ENCODE data around the gene ECM1.

The ECM1 gene

GRCh38 chr1:150529017-150529416 is 21.1 kb downstream of the ECM1 start:
- Histone ChIP-seq H3K36me3 (ENCODE audit: control insufficient read depth in 1 of 2, insufficient read depth in 2 of 2, low read depth in 1 of 2, low read length in 2 of 2) (no peaks in the 10 kb centered on the region), H3K4me2 (ENCODE audit: low read length, poor library complexity, severe bottlenecking) (no peak overlapping the region), H3K4me3 (ENCODE audit: insufficient read depth in 1 of 2, low read depth in 1 of 2, low read length in 2 of 2) (peak overlapping the region in 1 of 2 experiments; percentile 53), H2BK15ac (ENCODE audit: low read depth, poor library complexity, severe bottlenecking) (no peak overlapping the region), H3K27ac (ENCODE audit: low read length, poor library complexity, severe bottlenecking) (peak overlapping the region; percentile 9), H3K4me1 (ENCODE audit: control insufficient read depth, insufficient read depth, low read depth, low read length) (peaks cover 1% of the 10 kb centered on the region), H2AK5ac (ENCODE audit: low read length, severe bottlenecking) (no peak overlapping the region), H2BK12ac (ENCODE audit: low read length in 2 of 2) (no peak overlapping the region), H4K8ac (ENCODE audit: low read length) (no peak overlapping the region), H3K9me3 (ENCODE audit: control insufficient read depth, low read length) (no peaks in the 10 kb centered on the region), H3K4ac (ENCODE audit: low read depth in 1 of 2, low read length in 2 of 2) (no peak overlapping the region), H3K23ac (ENCODE audit: low read length in 2 of 2) (no peak overlapping the region), H2BK120ac (ENCODE audit: low read depth, low read length) (no peak overlapping the region), H2AFZ (ENCODE audit: low read depth, low read length) (no peak overlapping the region), H2BK5ac (ENCODE audit: low read depth, low read length, poor library complexity, severe bottlenecking) (no peak overlapping the region), H3K18ac (ENCODE audit: low read depth in 1 of 2, low read length in 2 of 2) (no peak overlapping the region), H3K27me3 (ENCODE audit: control insufficient read depth in 1 of 2, insufficient read depth in 1 of 2, low read length in 2 of 2) (no peaks in the 10 kb centered on the region), H3K14ac (ENCODE audit: low read length in 2 of 2) (no peak overlapping the region), H3K9ac (ENCODE audit: low read length) (peak overlapping the region; percentile 73), H3K79me1 (replicated peaks; ENCODE audit: low read length, poor library complexity, severe bottlenecking) (no peaks in the 10 kb centered on the region), H4K91ac (ENCODE audit: low read length) (no peak overlapping the region)
- 55% methylated on average over 4 of the region's 4 CpGs for WGBS
- peak; percentile 51 for DNase-seq

GRCh38 chr1:150530491-150531159 is 22.7 kb downstream of the ECM1 start:
- no peak overlapping the region for H2AFZ ChIP-seq (ENCODE audit: low read depth, low read length)
- H3K27ac ChIP-seq (ENCODE audit: low read length, poor library complexity, severe bottlenecking) = no peak overlapping the region
- no peak overlapping the region for H2BK15ac ChIP-seq (ENCODE audit: low read depth, poor library complexity, severe bottlenecking)
- H4K8ac ChIP-seq (ENCODE audit: low read length) = no peak overlapping the region
- peaks cover 3% of the 10 kb centered on the region for H3K4me1 ChIP-seq (ENCODE audit: control insufficient read depth, insufficient read depth, low read depth, low read length)
- H2BK12ac ChIP-seq (ENCODE audit: low read length in 2 of 2) = no peak overlapping the region
- no peak overlapping the region for H3K18ac ChIP-seq (ENCODE audit: low read depth in 1 of 2, low read length in 2 of 2)
- H2BK5ac ChIP-seq (ENCODE audit: low read depth, low read length, poor library complexity, severe bottlenecking) = no peak overlapping the region
- no peaks in the 10 kb centered on the region for H3K79me1 ChIP-seq (replicated peaks; ENCODE audit: low read length, poor library complexity, severe bottlenecking)
- no peak overlapping the region for H3K23ac ChIP-seq (ENCODE audit: low read length in 2 of 2)
- no peak overlapping the region for H2BK120ac ChIP-seq (ENCODE audit: low read depth, low read length)
- H3K4me2 ChIP-seq (ENCODE audit: low read length, poor library complexity, severe bottlenecking) = no peak overlapping the region
- no peaks in the 10 kb centered on the region for H3K9me3 ChIP-seq (ENCODE audit: control insufficient read depth, low read length)
- H2AK5ac ChIP-seq (ENCODE audit: low read length, severe bottlenecking) = no peak overlapping the region
- H3K36me3 ChIP-seq (ENCODE audit: control insufficient read depth in 1 of 2, insufficient read depth in 2 of 2, low read depth in 1 of 2, low read length in 2 of 2) = no peaks in the 10 kb centered on the region
- H3K9ac ChIP-seq (ENCODE audit: low read length) = no peak overlapping the region
- no peak overlapping the region for H3K4ac ChIP-seq (ENCODE audit: low read depth in 1 of 2, low read length in 2 of 2)
- WGBS = 95% methylated on average over 14 of the region's 14 CpGs
- H4K91ac ChIP-seq (ENCODE audit: low read length) = no peak overlapping the region
- DNase-seq = no peak
- H3K4me3 ChIP-seq (ENCODE audit: insufficient read depth in 1 of 2, low read depth in 1 of 2, low read length in 2 of 2) = no peak overlapping the region
- H3K27me3 ChIP-seq (ENCODE audit: control insufficient read depth in 1 of 2, insufficient read depth in 1 of 2, low read length in 2 of 2) = no peaks in the 10 kb centered on the region
- no peak overlapping the region for H3K14ac ChIP-seq (ENCODE audit: low read length in 2 of 2)

DNA sequence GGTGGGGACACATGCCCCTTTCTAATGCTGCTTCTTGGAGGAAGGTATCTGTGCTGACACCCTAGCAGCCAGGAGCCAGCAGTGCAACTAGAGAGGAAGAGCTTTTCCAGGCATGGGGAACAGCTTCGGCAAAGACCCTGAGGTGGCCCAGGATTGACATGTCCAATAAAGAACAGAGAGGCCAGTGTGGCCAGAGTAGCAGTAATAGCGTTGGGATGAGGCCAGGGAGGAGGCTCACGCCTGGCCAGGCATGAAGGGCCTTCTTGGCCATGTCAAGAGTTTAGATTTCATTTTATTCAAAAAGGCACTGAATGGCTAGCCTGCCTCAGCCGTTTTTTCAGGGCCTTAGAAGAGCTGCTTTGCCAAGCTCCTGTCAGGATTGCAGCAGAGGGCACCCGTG is 25.0 kb downstream of the ECM1 start:
- no peak overlapping the region for H2BK120ac ChIP-seq (ENCODE audit: low read depth, low read length)
- no peak overlapping the region for H3K23ac ChIP-seq (ENCODE audit: low read length in 2 of 2)
- peak overlapping the region; percentile 86 for H3K9ac ChIP-seq (ENCODE audit: low read length)
- no peak overlapping the region for H2AK5ac ChIP-seq (ENCODE audit: low read length, severe bottlenecking)
- no peaks in the 10 kb centered on the region for H3K36me3 ChIP-seq (ENCODE audit: control insufficient read depth in 1 of 2, insufficient read depth in 2 of 2, low read depth in 1 of 2, low read length in 2 of 2)
- no peak overlapping the region for H3K14ac ChIP-seq (ENCODE audit: low read length in 2 of 2)
- no peak overlapping the region for H3K18ac ChIP-seq (ENCODE audit: low read depth in 1 of 2, low read length in 2 of 2)
- no peak overlapping the region for H3K4me2 ChIP-seq (ENCODE audit: low read length, poor library complexity, severe bottlenecking)
- no peak overlapping the region for H2AFZ ChIP-seq (ENCODE audit: low read depth, low read length)
- DNase-seq = no peak
- 56% methylated on average over 5 of the region's 5 CpGs for WGBS
- no peaks in the 10 kb centered on the region for H3K27me3 ChIP-seq (ENCODE audit: control insufficient read depth in 1 of 2, insufficient read depth in 1 of 2, low read length in 2 of 2)
- no peak overlapping the region for H4K8ac ChIP-seq (ENCODE audit: low read length)
- no peak overlapping the region for H3K4me3 ChIP-seq (ENCODE audit: insufficient read depth in 1 of 2, low read depth in 1 of 2, low read length in 2 of 2)
- no peak overlapping the region for H3K4ac ChIP-seq (ENCODE audit: low read depth in 1 of 2, low read length in 2 of 2)
- no peaks in the 10 kb centered on the region for H3K9me3 ChIP-seq (ENCODE audit: control insufficient read depth, low read length)
- no peak overlapping the region for H4K91ac ChIP-seq (ENCODE audit: low read length)
- no peak overlapping the region for H3K27ac ChIP-seq (ENCODE audit: low read length, poor library complexity, severe bottlenecking)
- H3K79me1 ChIP-seq (replicated peaks; ENCODE audit: low read length, poor library complexity, severe bottlenecking) = no peaks in the 10 kb centered on the region
- peak overlapping the region in 1 of 2 experiments; percentile 35 for H2BK12ac ChIP-seq (ENCODE audit: low read length in 2 of 2)
- H3K4me1 ChIP-seq (ENCODE audit: control insufficient read depth, insufficient read depth, low read depth, low read length) = peaks cover 13% of the 10 kb centered on the region
- no peak overlapping the region for H2BK5ac ChIP-seq (ENCODE audit: low read depth, low read length, poor library complexity, severe bottlenecking)
- H2BK15ac ChIP-seq (ENCODE audit: low read depth, poor library complexity, severe bottlenecking) = no peak overlapping the region

DNA sequence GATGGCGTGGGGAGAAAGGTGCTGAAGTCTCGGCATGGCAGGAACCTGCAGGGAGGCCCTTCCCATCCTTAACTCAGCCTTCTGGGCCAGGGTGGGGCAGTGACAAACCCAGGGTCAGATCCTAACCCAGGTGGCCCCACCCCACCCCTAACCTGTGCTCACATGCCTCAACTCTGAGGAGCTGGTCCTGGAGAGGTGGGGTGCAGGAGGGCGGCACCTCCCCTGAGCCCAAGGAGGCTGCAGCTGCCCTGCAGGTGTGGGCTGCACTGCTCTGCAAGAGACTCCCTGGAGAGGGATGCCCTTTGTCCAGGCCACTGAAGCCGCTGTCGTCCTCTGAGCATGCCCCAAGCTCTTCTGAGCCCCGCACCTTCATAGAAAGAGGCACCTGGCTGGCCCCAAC is 26.1 kb downstream of the ECM1 start:
- no peak overlapping the region for H3K27ac ChIP-seq (ENCODE audit: low read length, poor library complexity, severe bottlenecking)
- H3K79me1 ChIP-seq (replicated peaks; ENCODE audit: low read length, poor library complexity, severe bottlenecking) = no peaks in the 10 kb centered on the region
- no peak overlapping the region for H2AFZ ChIP-seq (ENCODE audit: low read depth, low read length)
- no peak overlapping the region for H2BK5ac ChIP-seq (ENCODE audit: low read depth, low read length, poor library complexity, severe bottlenecking)
- no peak overlapping the region for H2BK15ac ChIP-seq (ENCODE audit: low read depth, poor library complexity, severe bottlenecking)
- H3K9ac ChIP-seq (ENCODE audit: low read length) = no peak overlapping the region
- no peaks in the 10 kb centered on the region for H3K9me3 ChIP-seq (ENCODE audit: control insufficient read depth, low read length)
- no peak overlapping the region for H4K91ac ChIP-seq (ENCODE audit: low read length)
- 98% methylated on average over 5 of the region's 6 CpGs for WGBS
- H3K27me3 ChIP-seq (ENCODE audit: control insufficient read depth in 1 of 2, insufficient read depth in 1 of 2, low read length in 2 of 2) = no peaks in the 10 kb centered on the region
- H3K4me2 ChIP-seq (ENCODE audit: low read length, poor library complexity, severe bottlenecking) = no peak overlapping the region
- H3K4me1 ChIP-seq (ENCODE audit: control insufficient read depth, insufficient read depth, low read depth, low read length) = peaks cover 15% of the 10 kb centered on the region
- no peak overlapping the region for H2BK120ac ChIP-seq (ENCODE audit: low read depth, low read length)
- no peak overlapping the region for H3K14ac ChIP-seq (ENCODE audit: low read length in 2 of 2)
- no peak overlapping the region for H3K4me3 ChIP-seq (ENCODE audit: insufficient read depth in 1 of 2, low read depth in 1 of 2, low read length in 2 of 2)
- no peak overlapping the region for H2AK5ac ChIP-seq (ENCODE audit: low read length, severe bottlenecking)
- H2BK12ac ChIP-seq (ENCODE audit: low read length in 2 of 2) = no peak overlapping the region
- H4K8ac ChIP-seq (ENCODE audit: low read length) = no peak overlapping the region
- H3K18ac ChIP-seq (ENCODE audit: low read depth in 1 of 2, low read length in 2 of 2) = no peak overlapping the region
- no peak for DNase-seq
- no peak overlapping the region for H3K23ac ChIP-seq (ENCODE audit: low read length in 2 of 2)
- no peaks in the 10 kb centered on the region for H3K36me3 ChIP-seq (ENCODE audit: control insufficient read depth in 1 of 2, insufficient read depth in 2 of 2, low read depth in 1 of 2, low read length in 2 of 2)
- no peak overlapping the region for H3K4ac ChIP-seq (ENCODE audit: low read depth in 1 of 2, low read length in 2 of 2)

Measured in mesenchymal stem cell (in vitro differentiated cells and primary cell).